Mesendoderm (in vitro differentiated cells): ENCODE data around the gene KCNH2.

ENCODE experiments used
- DNase-seq: peaks from one replicate; pipeline ENCODE4 v3.0.0; 2013
- H2AK5ac ChIP-seq: 2 replicates; pipeline ENCODE4 v1.6.1; 2013; ENCODE audit warnings: low read length, inconsistent platforms
- H2BK120ac ChIP-seq: 2 replicates; pipeline ENCODE4 v1.6.1; 2013; ENCODE audit warnings: low read depth, mild to moderate bottlenecking, low read length, moderate library complexity, mixed read lengths
- H2BK15ac ChIP-seq: replicated peaks from 2 replicates; pipeline ENCODE4 v1.6.1; 2013; ENCODE audit warnings: low read depth, mild to moderate bottlenecking, moderate library complexity
- H2BK5ac ChIP-seq: 2 replicates; pipeline ENCODE4 v1.6.1; 2013; ENCODE audit warnings: low read length, inconsistent platforms
- H3K18ac ChIP-seq: 2 replicates; pipeline ENCODE4 v1.6.1; 2013; ENCODE audit warnings: mild to moderate bottlenecking, low read length, mixed read lengths
- H3K23ac ChIP-seq: one replicate; pipeline ENCODE4 v1.6.1; 2013; ENCODE audit warnings: low read length
- H3K27ac ChIP-seq: 2 replicates; pipeline ENCODE4 v1.5.1; 2013; ENCODE audit warnings: low read depth, mild to moderate bottlenecking, inconsistent platforms, low read length, moderate library complexity
- H3K27me3 ChIP-seq: 2 replicates; pipeline ENCODE4 v1.6.1; 2013; ENCODE audit warnings: low read length, control low read depth, mild to moderate bottlenecking, inconsistent platforms; ENCODE audit not compliant: insufficient read depth, poor library complexity
- H3K36me3 ChIP-seq: 2 replicates; pipeline ENCODE4 v1.6.1; 2013; ENCODE audit warnings: low read length, inconsistent platforms; ENCODE audit not compliant: control insufficient read depth, insufficient read depth
- H3K4ac ChIP-seq: one replicate; pipeline ENCODE4 v1.6.1; 2013; ENCODE audit warnings: low read depth, mild to moderate bottlenecking, low read length, moderate library complexity
- H3K4me1 ChIP-seq: 2 replicates; pipeline ENCODE4 v1.6.1; 2013; ENCODE audit warnings: low read depth, low read length, inconsistent platforms; ENCODE audit not compliant: control insufficient read depth
- H3K4me2 ChIP-seq: 2 replicates; pipeline ENCODE4 v1.6.1; 2013; ENCODE audit warnings: low read length
- H3K4me3 ChIP-seq: 2 replicates; pipeline ENCODE4 v1.5.1; 2013; ENCODE audit warnings: mild to moderate bottlenecking, low read length
- H3K56ac ChIP-seq: one replicate; pipeline ENCODE4 v1.6.1; 2013; ENCODE audit warnings: low read length
- H3K79me1 ChIP-seq: 2 replicates; pipeline ENCODE4 v1.6.1; 2013; ENCODE audit warnings: low read length, inconsistent platforms
- H3K79me2 ChIP-seq: 2 replicates; pipeline ENCODE4 v1.6.1; 2013; ENCODE audit warnings: mild to moderate bottlenecking, low read length; ENCODE audit not compliant: control insufficient read depth, insufficient read depth
- H3K9ac ChIP-seq: 2 replicates; pipeline ENCODE4 v1.6.1; 2013; ENCODE audit warnings: low read length, inconsistent platforms
- H4K5ac ChIP-seq: one replicate; pipeline ENCODE4 v1.6.1; 2013; ENCODE audit warnings: low read length
- H4K8ac ChIP-seq: one replicate; pipeline ENCODE4 v1.6.1; 2013; ENCODE audit warnings: low read depth, mild to moderate bottlenecking, control low read depth, low read length, moderate library complexity
- WGBS: extraction: QIAGEN DNeasy Blood & Tissue Kit; methylation state at CpG from one replicate; pipeline ENCODE4 v1.1.7; 2013; ENCODE audit warnings: low lambda C conversion rate, missing lambda C conversion rate; ENCODE audit not compliant: insufficient coverage; ENCODE audit errors: extremely low coverage; 5-methylcytosine and 5-hydroxymethylcytosine counted together

The KCNH2 gene

DNA sequence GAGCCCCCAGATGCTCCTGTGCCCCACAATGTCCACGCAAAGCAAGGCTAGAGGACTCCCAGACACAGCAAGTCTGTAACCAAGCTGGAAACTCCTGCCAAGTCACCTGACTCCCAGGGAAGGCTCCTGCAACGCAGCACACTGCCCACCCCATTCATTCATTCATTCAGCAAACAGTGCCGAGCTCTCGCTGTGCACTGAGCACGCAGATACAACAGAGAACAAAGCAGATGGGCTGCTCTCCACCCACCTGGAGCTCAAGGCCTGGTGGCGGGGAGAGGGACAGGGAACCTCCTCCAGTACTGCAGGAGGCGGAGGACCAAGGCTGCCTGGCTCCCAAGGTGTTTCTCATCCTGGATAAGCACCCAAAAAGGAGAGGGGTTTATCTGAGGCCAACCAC, 8.6 kb downstream of the KCNH2 start:
- H3K27ac ChIP-seq: no peak overlapping the region
- H3K4me1 ChIP-seq: no peaks in the 10 kb centered on the region
- H2BK5ac ChIP-seq: no peak overlapping the region
- H3K36me3 ChIP-seq: no peaks in the 10 kb centered on the region
- no peak overlapping the region for H4K5ac ChIP-seq
- H3K23ac ChIP-seq: no peak overlapping the region
- no peak overlapping the region for H2BK120ac ChIP-seq
- no peaks in the 10 kb centered on the region for H3K79me2 ChIP-seq
- no peak overlapping the region for H3K4me2 ChIP-seq
- peaks cover 7% of the 10 kb centered on the region for H3K27me3 ChIP-seq
- H4K8ac ChIP-seq: no peak overlapping the region
- no peaks in the 10 kb centered on the region for H3K79me1 ChIP-seq
- H3K4ac ChIP-seq: no peak overlapping the region
- H2BK15ac ChIP-seq: no peak overlapping the region
- no peak overlapping the region for H3K56ac ChIP-seq
- no peak overlapping the region for H3K4me3 ChIP-seq
- DNase-seq: no peak
- H2AK5ac ChIP-seq: no peak overlapping the region
- no peak overlapping the region for H3K9ac ChIP-seq
- no peak overlapping the region for H3K18ac ChIP-seq
- no CpG with 5 or more reads among the region's 7 CpGs for WGBS

DNA sequence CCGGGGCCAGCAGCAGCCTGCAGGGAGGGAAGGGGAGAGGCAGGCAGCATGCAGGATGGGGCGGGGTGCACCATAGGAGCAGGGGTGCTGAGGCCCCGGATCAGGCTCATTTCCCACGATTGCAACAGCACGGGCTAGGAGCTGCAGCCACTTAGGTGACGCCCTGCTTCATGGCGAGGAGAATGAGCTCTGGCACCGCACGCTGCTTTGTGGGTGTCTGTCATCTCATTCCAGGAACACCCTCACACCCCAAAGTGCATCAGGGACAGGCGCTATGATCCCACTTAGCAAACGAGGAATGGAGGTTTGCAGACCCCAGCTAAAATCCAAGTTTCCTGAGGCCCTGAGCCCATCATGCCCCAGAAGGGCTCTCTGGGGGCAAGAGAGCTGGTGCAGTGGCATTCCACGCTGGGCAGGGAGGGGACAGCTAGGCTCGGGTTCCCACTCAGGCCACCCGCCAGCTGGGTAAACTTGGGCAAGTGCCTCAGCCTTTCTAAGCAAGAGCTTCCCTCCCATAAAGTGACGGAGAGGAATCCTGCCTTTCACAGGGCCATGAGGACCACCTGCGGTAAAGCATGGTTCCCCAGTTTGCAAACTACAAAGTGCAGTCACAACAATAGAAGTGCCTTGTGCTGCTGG, 9.3 kb downstream of the KCNH2 start:
- H3K18ac ChIP-seq: no peak overlapping the region
- H3K4me1 ChIP-seq: no peaks in the 10 kb centered on the region
- no peak overlapping the region for H3K56ac ChIP-seq
- no CpG with 5 or more reads among the region's 16 CpGs for WGBS
- no peak overlapping the region for H2BK15ac ChIP-seq
- no peak overlapping the region for H3K4me3 ChIP-seq
- no peak overlapping the region for H4K5ac ChIP-seq
- peaks cover 3% of the 10 kb centered on the region for H3K27me3 ChIP-seq
- H4K8ac ChIP-seq: no peak overlapping the region
- H3K79me1 ChIP-seq: no peaks in the 10 kb centered on the region
- H2BK5ac ChIP-seq: no peak overlapping the region
- H3K23ac ChIP-seq: no peak overlapping the region
- H3K27ac ChIP-seq: no peak overlapping the region
- no peak for DNase-seq
- H3K4ac ChIP-seq: no peak overlapping the region
- H3K36me3 ChIP-seq: no peaks in the 10 kb centered on the region
- H3K79me2 ChIP-seq: no peaks in the 10 kb centered on the region
- no peak overlapping the region for H2BK120ac ChIP-seq
- H2AK5ac ChIP-seq: no peak overlapping the region
- no peak overlapping the region for H3K9ac ChIP-seq
- no peak overlapping the region for H3K4me2 ChIP-seq

DNA sequence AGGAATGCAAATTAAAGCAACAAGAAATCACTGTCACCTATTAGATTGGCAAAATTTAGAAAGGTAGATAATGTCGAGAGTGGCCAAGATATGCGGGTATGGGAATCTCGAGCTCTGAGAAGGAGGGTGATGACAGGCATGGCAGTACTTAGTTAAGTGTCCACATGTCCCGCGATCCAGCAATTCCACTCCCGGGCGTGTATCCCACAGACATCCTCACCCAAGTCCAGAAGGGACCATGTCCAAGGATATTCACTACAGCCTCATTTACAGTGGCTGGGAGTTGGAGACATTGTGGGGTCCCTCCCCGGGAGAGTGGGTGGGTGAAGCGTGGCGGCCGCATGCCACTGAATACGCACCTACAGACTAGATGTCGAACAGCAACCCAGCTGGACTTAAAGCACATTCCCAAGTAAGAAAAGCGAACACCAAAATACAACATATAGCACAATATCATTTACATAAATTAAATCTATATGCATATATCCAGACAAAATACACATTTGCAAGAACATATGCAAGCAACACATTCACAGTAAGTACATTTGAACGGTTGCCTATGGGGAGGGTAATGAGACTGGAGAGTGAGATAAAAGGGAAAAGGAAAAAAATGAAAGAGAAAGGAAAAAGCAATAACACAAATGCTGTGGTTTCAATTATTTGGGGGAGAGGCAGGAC, 9.9 kb downstream of the KCNH2 start:
- no peak for DNase-seq
- Histone ChIP-seq H3K4me1 (no peaks in the 10 kb centered on the region), H3K23ac (no peak overlapping the region), H3K56ac (no peak overlapping the region), H3K79me1 (no peaks in the 10 kb centered on the region), H4K8ac (no peak overlapping the region), H3K4me2 (no peak overlapping the region), H3K18ac (no peak overlapping the region), H3K36me3 (no peaks in the 10 kb centered on the region), H3K4ac (no peak overlapping the region), H4K5ac (no peak overlapping the region), H3K9ac (no peak overlapping the region), H3K4me3 (no peak overlapping the region), H2BK5ac (no peak overlapping the region), H3K27ac (no peak overlapping the region), H2BK120ac (no peak overlapping the region), H2BK15ac (no peak overlapping the region), H2AK5ac (no peak overlapping the region), H3K27me3 (peaks cover 1% of the 10 kb centered on the region), H3K79me2 (no peaks in the 10 kb centered on the region)
- WGBS: no CpG with 5 or more reads among the region's 15 CpGs

DNA sequence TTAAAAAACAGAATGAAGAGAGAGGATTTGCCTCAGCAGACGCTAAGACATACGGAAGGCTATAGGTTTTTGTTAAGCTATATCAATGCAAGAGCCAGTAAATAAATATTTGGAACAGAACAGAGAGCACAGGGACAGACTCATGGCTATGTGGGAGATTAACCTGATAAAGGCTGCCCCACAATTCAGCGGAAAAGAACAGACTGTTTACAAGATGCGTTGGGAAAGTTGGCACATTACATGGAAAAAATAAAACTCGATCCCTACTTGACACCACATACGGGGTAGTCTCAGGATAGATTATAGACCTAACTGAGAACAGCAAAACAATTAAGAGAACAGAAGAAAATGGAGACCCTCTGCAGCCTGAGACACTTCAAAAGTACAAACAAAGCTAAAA, 10.8 kb downstream of the KCNH2 start:
- H2AK5ac ChIP-seq: no peak overlapping the region
- H3K4me3 ChIP-seq: no peak overlapping the region
- H3K27ac ChIP-seq: no peak overlapping the region
- no peak overlapping the region for H3K9ac ChIP-seq
- no peak overlapping the region for H3K4me2 ChIP-seq
- no peaks in the 10 kb centered on the region for H3K79me1 ChIP-seq
- H3K4ac ChIP-seq: no peak overlapping the region
- H2BK15ac ChIP-seq: no peak overlapping the region
- no peaks in the 10 kb centered on the region for H3K79me2 ChIP-seq
- H3K4me1 ChIP-seq: no peaks in the 10 kb centered on the region
- no peak overlapping the region for H4K8ac ChIP-seq
- H3K23ac ChIP-seq: no peak overlapping the region
- H3K27me3 ChIP-seq: no peaks in the 10 kb centered on the region
- no peak for DNase-seq
- H4K5ac ChIP-seq: no peak overlapping the region
- no CpG with 5 or more reads among the region's 6 CpGs for WGBS
- no peak overlapping the region for H2BK5ac ChIP-seq
- no peak overlapping the region for H3K56ac ChIP-seq
- no peak overlapping the region for H2BK120ac ChIP-seq
- H3K36me3 ChIP-seq: no peaks in the 10 kb centered on the region
- no peak overlapping the region for H3K18ac ChIP-seq

GRCh38 chr7:150966002-150966401, 12.1 kb downstream of the KCNH2 start:
- Histone ChIP-seq H4K5ac (no peak overlapping the region), H3K4me1 (no peaks in the 10 kb centered on the region), H3K27me3 (no peaks in the 10 kb centered on the region)

More at GRCh38 chr7:150966002-150966401, 12.1 kb downstream of the KCNH2 start:
- Histone ChIP-seq H2BK5ac (no peak overlapping the region), H3K23ac (no peak overlapping the region), H3K79me2 (no peaks in the 10 kb centered on the region), H3K4ac (no peak overlapping the region), H3K9ac (no peak overlapping the region), H3K79me1 (no peaks in the 10 kb centered on the region), H3K4me3 (no peak overlapping the region), H2AK5ac (no peak overlapping the region), H3K36me3 (no peaks in the 10 kb centered on the region), H3K56ac (no peak overlapping the region), H2BK15ac (no peak overlapping the region), H3K27ac (no peak overlapping the region), H3K18ac (no peak overlapping the region), H2BK120ac (no peak overlapping the region), H3K4me2 (no peak overlapping the region), H4K8ac (no peak overlapping the region)
- peak; percentile 71 for DNase-seq
- no CpG with 5 or more reads among the region's 1 CpG for WGBS
